Cardiac muscle cell (in vitro differentiated cells and primary cell): ENCODE data around the gene FGD4. TPM values are rescaled to one million over a fixed set of nuclear protein-coding genes. Genes with fewer than 3 reads are reported as not detected.
"Not testable (repeated sequence)": the region's sequence is repeated elsewhere in the genome, so short reads cannot be mapped to it uniquely, and the experiment has no call there.

Experiments
- DNase-seq, 2 donors: peaks; one replicate each; pipeline versions ENCODE4 v3.0.0 to v3.0.0-alpha.2; 2010 to 2017; ENCODE audit warnings: low read depth in 1 of 2, low spot score in 1 of 2
- H3K27ac ChIP-seq: fragments of 200-600 bp; sonication (generic); 2 replicates; pipeline ENCODE4 v1.5.1; 2016
- H3K27me3 ChIP-seq: fragments of 200-600 bp; sonication (generic); 2 replicates; pipeline ENCODE4 v1.6.0; 2016; ENCODE audit warnings: control low read depth
- H3K36me3 ChIP-seq: fragments of 200-600 bp; sonication (generic); 2 replicates; pipeline ENCODE4 v1.5.1; 2016; ENCODE audit warnings: control low read depth
- H3K4me1 ChIP-seq: fragments of 200-600 bp; sonication (generic); 2 replicates; pipeline ENCODE4 v1.8.1; 2017; ENCODE audit warnings: low read depth, mild to moderate bottlenecking, mixed run types
- H3K4me3 ChIP-seq: fragments of 200-600 bp; sonication (generic); 2 replicates; pipeline ENCODE4 v1.5.1; 2016; ENCODE audit warnings: mild to moderate bottlenecking
- H3K9me3 ChIP-seq: fragments of 200-600 bp; sonication (generic); 2 replicates; pipeline ENCODE4 v1.5.1; 2017; ENCODE audit warnings: low read depth, mild to moderate bottlenecking, control low read depth
- CTCF ChIP-seq: IDR thresholded peaks from 2 replicates; pipeline ENCODE4 v1.5.1; 2012; ENCODE audit warnings: low read depth, mild to moderate bottlenecking, low read length
- polyA plus RNA-seq: library from polyadenylated mRNA; unstranded; fragments of >200 nt; fragmentation: Nextera tagmentation; extraction: Ambion mirVana; gene quantifications from 2 replicates; pipeline ENCODE4 v1.2.1, GENCODE V29; 2016
- total RNA-seq: library from RNA; depleted of rRNA; stranded (reverse); fragments of >200 nt; gene quantifications from 2 replicates; pipeline ENCODE4 v1.2.3, GENCODE V29; 2016

The FGD4 gene
- total and polyA plus RNA-seq, 2 experiments from 2014 or later = 2.5 to 7.3 TPM

- DNase-seq = no peak
- Histone ChIP-seq H3K4me1 (no peaks in the 10 kb centered on the region), H3K27me3 (no peaks in the 10 kb centered on the region), H3K36me3 (no peaks in the 10 kb centered on the region), H3K27ac (no peak overlapping the region), H3K4me3 (no peak overlapping the region), H3K9me3 (no peaks in the 10 kb centered on the region)
- TF ChIP-seq CTCF = no peak
Observed at GRCh38 chr12:32560520-32560919, 161.2 kb downstream of the FGD4 start.

GRCh38 chr12:32561931-32562341 is 162.6 kb downstream of the FGD4 start:
- no peak for TF ChIP-seq CTCF
- H3K36me3 ChIP-seq = no peaks in the 10 kb centered on the region
- no peaks in the 10 kb centered on the region for H3K9me3 ChIP-seq
- no peaks in the 10 kb centered on the region for H3K4me1 ChIP-seq
- peak overlapping the region; percentile 81 for H3K27ac ChIP-seq
- DNase-seq = no peak
- no peak overlapping the region for H3K4me3 ChIP-seq
- no peaks in the 10 kb centered on the region for H3K27me3 ChIP-seq

GRCh38 chr12:32562413-32562812 is 163.1 kb downstream of the FGD4 start:
- H3K4me1 ChIP-seq = not testable (repeated sequence)

GRCh38 chr12:32566663-32567295 is 167.4 kb downstream of the FGD4 start:
- Histone ChIP-seq H3K27ac (peak overlapping the region; percentile 58), H3K27me3 (no peaks in the 10 kb centered on the region), H3K36me3 (no peaks in the 10 kb centered on the region), H3K4me3 (no peak overlapping the region), H3K4me1 (no peaks in the 10 kb centered on the region), H3K9me3 (no peaks in the 10 kb centered on the region)
- no peak for TF ChIP-seq CTCF
- DNase-seq = peak in 1 of 2 donors; percentile 4

More at GRCh38 chr12:32562413-32562812, 163.1 kb downstream of the FGD4 start:
- H3K4me3 ChIP-seq, H3K36me3 ChIP-seq, H3K9me3 ChIP-seq, DNase-seq, H3K27me3 ChIP-seq: not testable (repeated sequence)
- peak overlapping the region; percentile 81 for H3K27ac ChIP-seq

- DNase-seq = peak in 1 of 2 donors; percentile 6
- no peak for TF ChIP-seq CTCF
- Histone ChIP-seq H3K4me3 (no peak overlapping the region), H3K9me3 (no peaks in the 10 kb centered on the region), H3K36me3 (no peaks in the 10 kb centered on the region), H3K27ac (peak overlapping the region; percentile 58), H3K4me1 (no peaks in the 10 kb centered on the region), H3K27me3 (no peaks in the 10 kb centered on the region)
Observed at GRCh38 chr12:32567296-32567674, 167.9 kb downstream of the FGD4 start.

- Histone ChIP-seq H3K4me1 (no peaks in the 10 kb centered on the region), H3K27ac (no peak overlapping the region), H3K4me3 (no peak overlapping the region), H3K9me3 (no peaks in the 10 kb centered on the region), H3K36me3 (no peaks in the 10 kb centered on the region), H3K27me3 (no peaks in the 10 kb centered on the region)
- no peak for TF ChIP-seq CTCF
- DNase-seq = peak in 1 of 2 donors; percentile 87
Observed at GRCh38 chr12:32568228-32568627, 168.9 kb downstream of the FGD4 start.
